HG02763 (cell line): ENCODE data around the gene MYBPC3.
"Not testable (repeated sequence)": the region's sequence is repeated elsewhere in the genome, so short reads cannot be mapped to it uniquely, and the experiment has no call there.

ENCODE experiments used
- ATAC-seq: cut with Tn5 transposase; IDR thresholded peaks from one replicate; pipeline ENCODE4 v1.9.1; 2021; ENCODE audit warnings: mild to moderate bottlenecking, moderate library complexity; ENCODE audit not compliant: unreplicated experiment

MYBPC3 gene

GRCh38 chr11:47340980-47341775 lies 11.3 kb downstream of the MYBPC3 start:
- ATAC-seq, result no peak

- ATAC-seq, result no peak
These were observed 12.5 kb downstream of the MYBPC3 start for GRCh38 chr11:47340010-47340409.

- ATAC-seq, result no peak
These were observed 13.9 kb downstream of the MYBPC3 start for GRCh38 chr11:47338396-47339241.

DNA sequence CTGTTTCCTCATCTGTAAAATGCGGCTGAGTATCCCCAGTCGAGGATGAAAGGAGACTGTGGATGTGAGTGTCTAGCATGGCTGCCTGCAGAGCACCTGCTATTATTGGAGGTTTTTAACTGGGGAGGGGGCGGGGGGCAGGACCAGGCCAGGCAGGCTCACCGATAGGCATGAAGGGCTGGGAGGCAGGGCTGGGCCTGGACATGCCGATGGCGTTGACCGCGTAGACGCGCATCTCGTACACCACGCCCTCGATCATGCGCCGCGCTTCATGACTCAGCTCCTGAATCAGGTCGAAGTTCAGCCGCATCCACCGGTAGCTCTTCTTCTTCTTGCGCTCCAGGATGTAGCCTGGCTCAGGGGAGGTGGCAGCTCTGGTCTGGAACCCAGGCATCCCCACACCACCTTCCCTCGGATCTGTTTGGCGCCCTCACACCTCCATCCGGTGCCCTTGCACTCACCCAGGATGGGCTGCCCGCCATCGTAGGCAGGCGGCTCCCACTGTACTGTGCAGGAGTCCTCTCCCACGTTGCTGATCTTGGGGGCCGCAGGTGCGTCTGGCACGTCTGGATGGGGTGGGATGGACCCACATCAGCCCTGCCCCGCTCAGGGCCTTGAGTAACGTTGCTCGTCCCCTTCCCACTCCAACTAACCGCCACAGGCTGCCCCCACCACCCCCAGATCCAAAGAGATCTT lies 15.1 kb downstream of the MYBPC3 start:
- no peak for ATAC-seq

GRCh38 chr11:47336595-47336994 lies 15.9 kb downstream of the MYBPC3 start:
- ATAC-seq, result no peak

- ATAC-seq, result no peak
These were observed 16.8 kb downstream of the MYBPC3 start for GRCh38 chr11:47335733-47336132.

DNA sequence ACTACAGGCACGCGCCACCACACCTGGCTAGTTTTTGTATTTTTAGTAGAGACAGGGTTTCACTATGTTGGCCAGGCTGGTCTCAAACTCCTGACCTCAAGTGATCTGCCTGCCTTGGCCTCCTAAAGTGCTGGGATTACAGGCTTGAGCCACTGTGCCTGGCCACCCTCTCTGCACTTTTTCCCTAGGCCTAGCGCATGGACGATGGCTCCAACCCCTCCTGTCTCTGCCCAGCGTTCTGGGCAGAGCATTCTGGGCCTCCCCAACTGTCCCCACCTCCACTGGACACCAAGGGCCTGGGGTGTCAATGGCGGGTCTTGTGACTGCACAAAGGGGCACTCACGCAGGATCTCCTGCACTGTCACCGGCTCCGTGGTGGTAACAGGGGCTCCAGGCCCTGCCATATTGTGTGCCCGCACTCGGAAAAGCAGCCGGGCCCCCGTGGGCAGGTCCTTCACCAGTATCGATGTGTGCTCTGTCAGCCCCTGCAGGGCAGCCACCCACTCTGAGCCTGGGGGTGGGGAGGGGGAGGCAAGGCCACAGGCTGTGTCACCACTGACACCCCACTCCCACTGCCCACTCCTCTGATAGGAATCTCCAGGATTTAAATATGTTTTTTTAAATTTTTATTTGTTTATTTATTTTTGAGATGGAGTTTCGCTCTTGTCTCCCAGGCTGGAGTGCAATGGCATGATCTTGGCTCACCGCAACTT lies 17.6 kb downstream of the MYBPC3 start:
- not testable (repeated sequence) for ATAC-seq

GRCh38 chr11:47333886-47334443 lies 18.5 kb downstream of the MYBPC3 start:
- ATAC-seq, result no peak

DNA sequence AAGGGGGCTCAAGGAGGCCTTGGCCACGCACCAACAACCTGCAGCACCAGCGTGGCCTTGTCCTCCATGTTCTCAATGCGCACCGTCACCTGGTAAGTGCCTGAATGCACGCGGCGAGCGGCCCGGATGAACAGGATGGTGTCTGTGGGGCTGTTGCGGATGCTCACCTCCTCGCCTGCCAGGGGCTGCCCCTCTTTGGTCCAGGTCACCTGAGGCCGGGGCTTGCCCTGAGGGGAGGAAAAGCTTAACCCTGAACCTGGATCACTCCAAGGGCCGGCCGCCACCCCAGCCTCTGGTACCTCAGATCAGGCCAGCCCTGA lies 19.0 kb downstream of the MYBPC3 start:
- no peak for ATAC-seq

- ATAC-seq, result no peak
These were observed 19.5 kb downstream of the MYBPC3 start for GRCh38 chr11:47332791-47333525.

DNA sequence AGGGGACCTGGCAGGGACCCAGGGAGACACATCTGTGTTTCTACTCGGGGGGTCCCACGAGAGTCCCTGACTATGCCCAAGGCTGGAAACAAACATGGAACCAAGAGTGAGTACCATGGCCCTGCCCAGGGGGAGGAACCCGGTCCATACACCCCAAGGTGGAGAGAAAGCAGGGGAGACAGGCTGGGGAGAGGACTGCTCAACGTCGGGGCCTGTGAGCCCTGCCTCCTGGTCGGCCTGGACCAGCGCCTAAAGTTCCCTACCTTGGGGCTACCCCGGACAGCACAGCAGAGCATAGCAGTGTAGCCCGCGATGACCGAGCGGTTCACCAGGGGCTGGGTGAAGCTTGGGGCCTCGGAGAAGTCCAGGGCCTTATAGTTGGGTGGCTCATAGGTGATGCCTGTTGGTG lies 20.2 kb downstream of the MYBPC3 start:
- ATAC-seq, result no peak

DNA sequence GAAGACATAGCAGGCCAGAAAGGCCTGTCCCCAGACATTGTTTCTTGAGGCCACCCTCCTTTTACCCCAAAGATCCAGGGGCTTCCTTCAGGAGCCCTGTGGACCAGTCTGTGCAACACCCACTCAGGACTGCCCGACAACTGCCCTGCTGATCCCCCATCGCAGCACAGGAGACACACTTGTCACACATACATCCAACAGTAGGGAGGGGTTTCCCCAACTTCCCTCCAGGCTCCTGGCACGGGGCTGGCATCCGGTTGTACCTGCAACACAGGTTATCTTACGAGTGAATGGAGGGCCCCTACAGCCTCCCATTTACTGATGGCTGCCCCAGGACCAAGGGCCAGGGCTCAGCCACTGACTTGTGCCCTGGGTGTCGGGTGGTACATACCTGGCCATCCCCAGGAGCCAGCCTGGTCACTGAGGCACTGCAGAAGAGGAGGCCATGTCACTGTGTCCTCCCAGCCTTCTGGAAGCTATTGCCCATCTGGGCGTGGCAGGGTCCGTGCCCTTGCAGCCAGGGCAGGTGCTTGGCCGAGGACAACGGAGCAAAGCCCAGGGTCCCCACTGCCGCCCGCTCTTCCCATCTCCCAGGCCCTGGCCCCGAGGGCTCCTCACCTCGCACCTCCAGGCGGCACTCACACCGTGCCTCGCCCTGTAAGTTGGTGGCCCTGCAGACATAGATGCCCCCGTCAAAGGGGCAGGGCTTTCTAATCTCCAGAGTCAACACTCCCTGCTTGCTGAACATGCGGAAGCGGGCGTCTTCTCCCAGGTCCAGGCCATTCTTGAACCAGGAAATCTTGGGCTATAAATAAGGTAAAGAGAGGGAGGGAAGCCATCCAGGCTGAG lies 20.8 kb downstream of the MYBPC3 start:
- ATAC-seq, result no peak

GRCh38 chr11:47329987-47330931 lies 22.2 kb downstream of the MYBPC3 start:
- ATAC-seq, result no peak

DNA sequence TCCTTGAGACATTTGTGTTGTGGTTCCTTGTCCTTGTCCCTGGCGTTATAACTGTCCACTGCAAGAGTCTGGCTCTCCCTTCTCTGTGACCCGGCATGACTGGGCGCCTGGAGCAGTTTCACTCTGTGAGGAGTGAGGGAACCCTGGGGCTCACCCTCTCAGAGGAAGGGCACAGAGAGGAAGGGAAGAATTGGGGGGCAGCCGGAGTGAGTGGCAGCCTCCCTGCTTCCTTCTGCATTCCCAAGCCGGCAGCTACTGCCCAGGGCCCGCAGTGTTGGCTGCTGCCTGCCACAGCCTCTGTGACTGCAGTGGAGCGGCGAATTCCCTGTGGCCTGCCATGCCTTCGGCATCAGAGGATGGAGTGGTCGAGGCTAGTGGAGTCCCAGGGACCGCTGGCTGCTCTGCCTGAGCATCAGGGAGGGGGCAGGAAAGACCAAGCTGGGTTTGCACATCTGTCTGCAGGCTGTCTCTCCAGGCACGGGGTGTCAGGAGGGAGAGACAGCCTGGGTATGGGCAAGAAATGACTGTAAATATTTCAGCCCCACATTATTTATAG lies 23.0 kb downstream of the MYBPC3 start:
- ATAC-seq, result no peak

DNA sequence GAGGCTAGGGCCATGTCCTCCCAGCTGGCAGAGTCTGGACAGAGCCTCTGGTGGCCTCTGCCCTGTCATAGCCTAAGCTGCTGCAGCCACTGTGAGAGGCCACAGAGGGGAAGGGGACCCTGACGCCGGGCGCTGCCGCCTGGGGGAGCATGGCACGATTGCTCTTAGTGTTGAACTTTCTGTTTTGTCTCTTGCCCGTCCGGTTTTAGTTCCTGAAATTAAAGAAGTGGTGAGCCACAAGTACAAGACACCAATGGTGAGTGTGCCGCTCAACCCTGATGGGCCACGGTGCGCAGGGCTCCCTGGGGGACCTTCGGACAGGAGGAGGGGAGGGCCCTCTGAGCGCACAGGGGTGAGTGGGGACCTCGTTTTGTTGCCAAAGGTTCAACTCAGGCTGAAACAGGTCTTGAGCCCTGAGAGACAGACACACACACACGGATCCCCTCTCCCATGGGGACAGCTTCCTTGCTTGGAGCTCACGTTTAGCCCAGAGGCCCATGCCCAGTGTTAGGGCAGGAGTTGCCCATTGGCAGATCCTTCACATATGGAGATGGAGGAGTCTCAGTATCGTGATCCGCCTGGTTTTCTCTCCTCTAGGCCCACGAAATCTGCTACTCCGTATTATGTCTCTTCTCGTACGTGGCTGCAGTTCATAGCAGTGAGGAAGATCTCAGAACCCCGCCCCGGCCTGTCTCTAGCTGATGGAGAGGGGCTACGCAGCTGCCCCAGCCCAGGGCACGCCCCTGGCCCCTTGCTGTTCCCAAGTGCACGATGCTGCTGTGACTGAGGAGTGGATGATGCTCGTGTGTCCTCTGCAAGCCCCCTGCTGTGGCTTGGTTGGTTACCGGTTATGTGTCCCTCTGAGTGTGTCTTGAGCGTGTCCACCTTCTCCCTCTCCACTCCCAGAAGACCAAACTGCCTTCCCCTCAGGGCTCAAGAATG lies 23.8 kb downstream of the MYBPC3 start:
- peak; percentile 64 for ATAC-seq

- ATAC-seq, result no peak
These were observed 24.6 kb downstream of the MYBPC3 start for GRCh38 chr11:47327949-47328348.

DNA sequence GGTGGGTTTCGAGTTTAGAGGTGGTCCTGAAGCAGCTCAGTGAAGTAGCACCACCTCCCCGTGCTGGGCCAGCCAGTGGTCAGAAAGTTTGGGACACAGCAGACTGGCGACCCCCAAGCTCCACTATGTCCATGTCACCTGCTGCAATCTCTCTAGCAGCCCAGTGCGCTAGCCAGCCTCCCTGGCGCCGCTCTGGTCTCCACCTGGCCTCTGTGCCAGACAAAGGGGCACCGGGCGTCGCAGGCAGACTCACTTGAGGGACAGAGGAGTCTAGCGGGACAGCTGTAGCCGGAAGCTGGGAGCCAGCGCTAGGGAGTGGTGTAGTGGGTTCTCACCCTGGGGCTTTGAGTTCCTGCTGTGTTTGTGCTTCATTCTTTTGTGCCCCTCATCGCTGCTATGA lies 25.5 kb downstream of the MYBPC3 start:
- no peak for ATAC-seq
